GM21390 (cell line): ENCODE data around the gene GABPB1.

Source experiments
- ATAC-seq: cut with Tn5 transposase; IDR thresholded peaks from one replicate; pipeline ENCODE4 v1.9.1; 2021; ENCODE audit not compliant: unreplicated experiment

Gene GABPB1

GRCh38 chr15:50345298-50345697 lies 9.7 kb downstream of the GABPB1 start:
- no peak for ATAC-seq

GRCh38 chr15:50344006-50344464 lies 11.0 kb downstream of the GABPB1 start:
- no peak for ATAC-seq

GRCh38 chr15:50341616-50342136 lies 13.3 kb downstream of the GABPB1 start:
- ATAC-seq: no peak

GRCh38 chr15:50340416-50340815 lies 14.6 kb downstream of the GABPB1 start:
- no peak for ATAC-seq

- no peak for ATAC-seq
These were observed 15.3 kb downstream of the GABPB1 start for GRCh38 chr15:50339717-50340116.

GRCh38 chr15:50335251-50335650 lies 19.7 kb downstream of the GABPB1 start:
- no peak for ATAC-seq

- no peak for ATAC-seq
These were observed 21.8 kb downstream of the GABPB1 start for GRCh38 chr15:50333229-50333628.

GRCh38 chr15:50330921-50331320 lies 24.1 kb downstream of the GABPB1 start:
- ATAC-seq: no peak

GRCh38 chr15:50328116-50328515 lies 26.9 kb downstream of the GABPB1 start:
- no peak for ATAC-seq

GRCh38 chr15:50321680-50322210 lies 33.3 kb downstream of the GABPB1 start:
- no peak for ATAC-seq

- no peak for ATAC-seq
These were observed 34.5 kb downstream of the GABPB1 start for GRCh38 chr15:50320504-50320903.

GRCh38 chr15:50318697-50319096 lies 36.3 kb downstream of the GABPB1 start:
- ATAC-seq: no peak

GRCh38 chr15:50315814-50316630 lies 39.0 kb downstream of the GABPB1 start:
- ATAC-seq: no peak

GRCh38 chr15:50312636-50313035 lies 42.4 kb downstream of the GABPB1 start:
- no peak for ATAC-seq

- no peak for ATAC-seq
These were observed 47.2 kb downstream of the GABPB1 start for GRCh38 chr15:50307799-50308198.

- no peak for ATAC-seq
These were observed 50.2 kb downstream of the GABPB1 start for GRCh38 chr15:50304836-50305235.

GRCh38 chr15:50302581-50302980 lies 52.4 kb downstream of the GABPB1 start:
- peak; percentile 64 for ATAC-seq

GRCh38 chr15:50298340-50298739 lies 56.7 kb downstream of the GABPB1 start:
- ATAC-seq: no peak

GRCh38 chr15:50295966-50296365 lies 59.0 kb downstream of the GABPB1 start:
- no peak for ATAC-seq

GRCh38 chr15:50289749-50290148 lies 65.2 kb downstream of the GABPB1 start:
- ATAC-seq: no peak

GRCh38 chr15:50287324-50288116 lies 67.5 kb downstream of the GABPB1 start:
- ATAC-seq: no peak

- ATAC-seq: no peak
These were observed 73.6 kb downstream of the GABPB1 start for GRCh38 chr15:50281427-50281826.
